ENCODE measurements around the gene GAREM1.
"Not testable (repeated sequence)": the region's sequence is repeated elsewhere in the genome, so short reads cannot be mapped to it uniquely, and the experiment has no call there.

The GAREM1 gene

GRCh38 chr18:32470714-32471633, at the start of gene GAREM1:
Gene GAREM1, minus strand, starts transcription at chr18:32470882. Its CDS starts 454 bp downstream, at chr18:32470428.
- peak; percentile 57 to 62 for DNase-seq (ENCODE audit: low read depth in 2 of 2)

- DNase-seq (ENCODE audit: low read depth in 2 of 2): no peak
Measured at GRCh38 chr18:32511147-32511546, 40.5 kb upstream of the GAREM1 start.

- DNase-seq (ENCODE audit: low read depth in 2 of 2): no peak
Measured at GRCh38 chr18:32509111-32509510, 38.4 kb upstream of the GAREM1 start.

- no peak for DNase-seq (ENCODE audit: low read depth in 2 of 2)
Measured at GRCh38 chr18:32507093-32507492, 36.4 kb upstream of the GAREM1 start.

GRCh38 chr18:32502014-32502413, 31.3 kb upstream of the GAREM1 start:
- no peak for DNase-seq (ENCODE audit: low read depth in 2 of 2)

- DNase-seq (ENCODE audit: low read depth in 2 of 2): not testable (repeated sequence)
Measured at GRCh38 chr18:32501242-32501641, 30.6 kb upstream of the GAREM1 start.

GRCh38 chr18:32483002-32483401, 12.3 kb upstream of the GAREM1 start:
- no peak for DNase-seq (ENCODE audit: low read depth in 2 of 2)

- DNase-seq (ENCODE audit: low read depth in 2 of 2): no peak
Measured at GRCh38 chr18:32482117-32482516, 11.4 kb upstream of the GAREM1 start.

GRCh38 chr18:32480581-32480980, 9.9 kb upstream of the GAREM1 start:
- no peak for DNase-seq (ENCODE audit: low read depth in 2 of 2)

GRCh38 chr18:32478807-32479206, 8.1 kb upstream of the GAREM1 start:
- DNase-seq (ENCODE audit: low read depth in 2 of 2): no peak

- DNase-seq (ENCODE audit: low read depth in 2 of 2): no peak
Measured at GRCh38 chr18:32478317-32478716, 7.6 kb upstream of the GAREM1 start.

GRCh38 chr18:32476106-32476505, 5.4 kb upstream of the GAREM1 start:
- no peak for DNase-seq (ENCODE audit: low read depth in 2 of 2)

- not testable (repeated sequence) for DNase-seq (ENCODE audit: low read depth in 2 of 2)
Measured at GRCh38 chr18:32475069-32475468, 4.4 kb upstream of the GAREM1 start.

- no peak for DNase-seq (ENCODE audit: low read depth in 2 of 2)
Measured at GRCh38 chr18:32473325-32473724, 2.6 kb upstream of the GAREM1 start.

- no peak for DNase-seq (ENCODE audit: low read depth in 2 of 2)
Measured at GRCh38 chr18:32472841-32473240, 2.2 kb upstream of the GAREM1 start.

GRCh38 chr18:32470460-32470713, 295 bp downstream of the GAREM1 start:
- DNase-seq (ENCODE audit: low read depth in 2 of 2): no peak

- no peak for DNase-seq (ENCODE audit: low read depth in 2 of 2)
Measured at GRCh38 chr18:32469691-32470459, 807 bp downstream of the GAREM1 start.

GRCh38 chr18:32469190-32469651, 1.5 kb downstream of the GAREM1 start:
- DNase-seq (ENCODE audit: low read depth in 2 of 2): no peak

GRCh38 chr18:32468147-32468845, 2.4 kb downstream of the GAREM1 start:
- no peak for DNase-seq (ENCODE audit: low read depth in 2 of 2)

- DNase-seq (ENCODE audit: low read depth in 2 of 2): no peak
Measured at GRCh38 chr18:32461709-32462272, 8.9 kb downstream of the GAREM1 start.

GRCh38 chr18:32460171-32460731, 10.4 kb downstream of the GAREM1 start:
- no peak for DNase-seq (ENCODE audit: low read depth in 2 of 2)

Data from stimulated activated CD8-positive, alpha-beta memory T cell treated with anti-CD3 and anti-CD28 coated beads, Interleukin-2, amount 100 ng/mL, for 48 hours (primary cell).